ENCODE data around the gene ZNF723.

The ZNF723 gene

DNA sequence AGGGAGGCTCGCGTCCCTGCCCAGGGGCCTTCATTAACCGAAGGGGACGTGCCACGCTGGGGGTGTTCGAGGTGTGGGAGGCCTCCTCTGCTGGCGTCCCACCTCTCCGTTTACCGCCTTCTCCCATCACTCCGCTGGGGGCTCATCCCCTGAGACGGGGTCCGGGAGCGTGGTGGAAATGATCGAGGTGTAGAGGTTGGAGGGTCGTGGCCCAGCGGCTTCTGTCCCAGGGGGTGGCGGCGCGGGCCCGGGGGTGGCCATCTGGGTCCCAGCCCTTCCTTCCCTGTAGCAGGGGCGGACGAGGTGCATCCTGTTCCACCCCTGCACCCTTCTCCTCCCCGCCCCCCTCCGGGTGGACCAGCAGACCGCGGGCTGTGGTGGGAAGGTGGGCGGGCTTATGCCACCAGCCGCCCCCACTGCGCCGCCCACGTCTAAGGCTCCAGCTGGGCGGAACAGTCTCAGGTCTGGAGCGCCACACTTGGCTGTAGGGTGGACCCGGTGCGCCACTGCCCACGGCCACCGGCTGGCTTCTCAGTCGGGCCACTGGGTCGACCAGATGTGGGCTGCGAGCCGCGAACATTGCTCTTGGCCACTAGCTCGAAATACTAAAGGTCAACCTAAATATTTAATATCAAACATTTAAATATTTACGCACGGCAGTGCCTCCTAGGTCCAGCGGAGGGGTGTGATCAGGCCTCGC, 69.5 kb downstream of the ZNF723 start:
- Histone ChIP-seq H3K4me3 (ENCODE audit: low read depth, low read length) (no peak overlapping the region), H3K9me3 (ENCODE audit: control insufficient read depth, insufficient read depth, low read depth, low read length) (no peaks in the 10 kb centered on the region), H3K36me3 (ENCODE audit: control insufficient read depth in 2 of 2, insufficient read depth in 1 of 2, low read length in 2 of 2) (no peaks in the 10 kb centered on the region), H3K4me1 (ENCODE audit: control insufficient read depth, insufficient read depth, low read length) (no peaks in the 10 kb centered on the region), H3K27ac (ENCODE audit: extremely low read depth, low read depth, low read length) (no peak overlapping the region)
- ChIA-PET CTCF (no interaction called here), POLR2A (no interaction called here)
- TF ChIP-seq, protein P1, sequence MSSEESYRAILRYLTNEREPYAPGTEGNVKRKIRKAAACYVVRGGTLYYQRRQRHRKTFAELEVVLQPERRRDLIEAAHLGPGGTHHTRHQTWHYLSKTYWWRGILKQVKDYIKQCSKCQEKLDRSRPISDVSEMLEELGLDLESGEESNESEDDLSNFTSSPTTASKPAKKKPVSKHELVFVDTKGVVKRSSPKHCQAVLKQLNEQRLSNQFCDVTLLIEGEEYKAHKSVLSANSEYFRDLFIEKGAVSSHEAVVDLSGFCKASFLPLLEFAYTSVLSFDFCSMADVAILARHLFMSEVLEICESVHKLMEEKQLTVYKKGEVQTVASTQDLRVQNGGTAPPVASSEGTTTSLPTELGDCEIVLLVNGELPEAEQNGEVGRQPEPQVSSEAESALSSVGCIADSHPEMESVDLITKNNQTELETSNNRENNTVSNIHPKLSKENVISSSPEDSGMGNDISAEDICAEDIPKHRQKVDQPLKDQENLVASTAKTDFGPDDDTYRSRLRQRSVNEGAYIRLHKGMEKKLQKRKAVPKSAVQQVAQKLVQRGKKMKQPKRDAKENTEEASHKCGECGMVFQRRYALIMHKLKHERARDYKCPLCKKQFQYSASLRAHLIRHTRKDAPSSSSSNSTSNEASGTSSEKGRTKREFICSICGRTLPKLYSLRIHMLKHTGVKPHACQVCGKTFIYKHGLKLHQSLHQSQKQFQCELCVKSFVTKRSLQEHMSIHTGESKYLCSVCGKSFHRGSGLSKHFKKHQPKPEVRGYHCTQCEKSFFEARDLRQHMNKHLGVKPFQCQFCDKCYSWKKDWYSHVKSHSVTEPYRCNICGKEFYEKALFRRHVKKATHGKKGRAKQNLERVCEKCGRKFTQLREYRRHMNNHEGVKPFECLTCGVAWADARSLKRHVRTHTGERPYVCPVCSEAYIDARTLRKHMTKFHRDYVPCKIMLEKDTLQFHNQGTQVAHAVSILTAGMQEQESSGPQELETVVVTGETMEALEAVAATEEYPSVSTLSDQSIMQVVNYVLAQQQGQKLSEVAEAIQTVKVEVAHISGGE (tag by site-specific recombination; conservative IDR thresholded peaks at IDR 0.05; ENCODE audit: low read depth), result no peak
- no peak for TF ChIP-seq ZNF626 (tag by site-specific recombination; IDR thresholded peaks at IDR 0.05)
- TF ChIP-seq ZNF23 (tag by site-specific recombination; IDR thresholded peaks at IDR 0.05; ENCODE audit: borderline replicate concordance), result no peak
- no peak for TF ChIP-seq ZNF248 (tag by site-specific recombination; IDR thresholded peaks at IDR 0.05)
- TF ChIP-seq, protein P2, sequence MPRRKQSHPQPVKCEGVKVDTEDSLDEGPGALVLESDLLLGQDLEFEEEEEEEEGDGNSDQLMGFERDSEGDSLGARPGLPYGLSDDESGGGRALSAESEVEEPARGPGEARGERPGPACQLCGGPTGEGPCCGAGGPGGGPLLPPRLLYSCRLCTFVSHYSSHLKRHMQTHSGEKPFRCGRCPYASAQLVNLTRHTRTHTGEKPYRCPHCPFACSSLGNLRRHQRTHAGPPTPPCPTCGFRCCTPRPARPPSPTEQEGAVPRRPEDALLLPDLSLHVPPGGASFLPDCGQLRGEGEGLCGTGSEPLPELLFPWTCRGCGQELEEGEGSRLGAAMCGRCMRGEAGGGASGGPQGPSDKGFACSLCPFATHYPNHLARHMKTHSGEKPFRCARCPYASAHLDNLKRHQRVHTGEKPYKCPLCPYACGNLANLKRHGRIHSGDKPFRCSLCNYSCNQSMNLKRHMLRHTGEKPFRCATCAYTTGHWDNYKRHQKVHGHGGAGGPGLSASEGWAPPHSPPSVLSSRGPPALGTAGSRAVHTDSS (tag by site-specific recombination; IDR thresholded peaks at IDR 0.05), result no peak

All from HEK293 (cell line).